ENCODE measurements around the gene BNIP3. TPM values are rescaled to one million over a fixed set of nuclear protein-coding genes. Genes with fewer than 3 reads are reported as not detected.

The BNIP3 gene
- total RNA-seq, 1 donor from 2014 or later = 28.0 TPM

Other genes with a start within 250 kb of the BNIP3 start
- 38.9 and 39.1 TPM in 2 replicates for gene PPP2R2D, start 80.9 kb downstream of the BNIP3 start, total RNA-seq
- 1.1 and 1.4 TPM in 2 replicates for gene JAKMIP3, start 84.0 kb upstream of the BNIP3 start, total RNA-seq
- gene DPYSL4, start 205.0 kb upstream of the BNIP3 start, total RNA-seq = 22.5 and 24.0 TPM in 2 replicates

All from T-helper 1 cell treated with Interleukin-12 subunit alpha and Interleukin-12 subunit beta and Interleukin-4 antibody, amounts not matched to agents 30 ng/mL and 1 ng/mL, for 36 hours (primary cell).